ENCODE measurements around the gene IRAK3. TPM values are rescaled to one million over a fixed set of nuclear protein-coding genes. Genes with fewer than 3 reads are reported as not detected.

The IRAK3 gene
- total and polyA plus RNA-seq, 2 experiments from 2014 or later: 0.53 to 1.8 TPM

DNA sequence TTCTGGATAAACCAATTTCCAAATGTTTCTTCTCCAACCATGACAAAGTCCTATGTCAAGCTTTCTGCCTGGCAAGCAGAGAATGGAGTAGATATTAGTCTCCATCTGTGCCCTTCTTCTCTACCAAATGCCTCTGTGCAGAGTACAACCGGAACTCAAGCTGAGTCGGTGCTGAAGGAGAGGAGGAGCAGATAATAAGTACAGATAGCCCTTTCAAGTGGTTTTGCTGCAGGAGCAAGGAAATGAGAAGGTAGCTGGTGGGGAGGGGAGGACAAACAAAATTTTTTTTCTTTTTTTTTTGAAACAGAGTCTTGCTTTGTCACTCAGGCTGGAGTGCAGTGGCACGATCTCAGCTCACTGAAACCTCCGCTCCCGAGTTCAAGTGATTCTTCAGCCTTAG, 99.1 kb downstream of the IRAK3 start (continued):
- TF ChIP-seq, protein P1, sequence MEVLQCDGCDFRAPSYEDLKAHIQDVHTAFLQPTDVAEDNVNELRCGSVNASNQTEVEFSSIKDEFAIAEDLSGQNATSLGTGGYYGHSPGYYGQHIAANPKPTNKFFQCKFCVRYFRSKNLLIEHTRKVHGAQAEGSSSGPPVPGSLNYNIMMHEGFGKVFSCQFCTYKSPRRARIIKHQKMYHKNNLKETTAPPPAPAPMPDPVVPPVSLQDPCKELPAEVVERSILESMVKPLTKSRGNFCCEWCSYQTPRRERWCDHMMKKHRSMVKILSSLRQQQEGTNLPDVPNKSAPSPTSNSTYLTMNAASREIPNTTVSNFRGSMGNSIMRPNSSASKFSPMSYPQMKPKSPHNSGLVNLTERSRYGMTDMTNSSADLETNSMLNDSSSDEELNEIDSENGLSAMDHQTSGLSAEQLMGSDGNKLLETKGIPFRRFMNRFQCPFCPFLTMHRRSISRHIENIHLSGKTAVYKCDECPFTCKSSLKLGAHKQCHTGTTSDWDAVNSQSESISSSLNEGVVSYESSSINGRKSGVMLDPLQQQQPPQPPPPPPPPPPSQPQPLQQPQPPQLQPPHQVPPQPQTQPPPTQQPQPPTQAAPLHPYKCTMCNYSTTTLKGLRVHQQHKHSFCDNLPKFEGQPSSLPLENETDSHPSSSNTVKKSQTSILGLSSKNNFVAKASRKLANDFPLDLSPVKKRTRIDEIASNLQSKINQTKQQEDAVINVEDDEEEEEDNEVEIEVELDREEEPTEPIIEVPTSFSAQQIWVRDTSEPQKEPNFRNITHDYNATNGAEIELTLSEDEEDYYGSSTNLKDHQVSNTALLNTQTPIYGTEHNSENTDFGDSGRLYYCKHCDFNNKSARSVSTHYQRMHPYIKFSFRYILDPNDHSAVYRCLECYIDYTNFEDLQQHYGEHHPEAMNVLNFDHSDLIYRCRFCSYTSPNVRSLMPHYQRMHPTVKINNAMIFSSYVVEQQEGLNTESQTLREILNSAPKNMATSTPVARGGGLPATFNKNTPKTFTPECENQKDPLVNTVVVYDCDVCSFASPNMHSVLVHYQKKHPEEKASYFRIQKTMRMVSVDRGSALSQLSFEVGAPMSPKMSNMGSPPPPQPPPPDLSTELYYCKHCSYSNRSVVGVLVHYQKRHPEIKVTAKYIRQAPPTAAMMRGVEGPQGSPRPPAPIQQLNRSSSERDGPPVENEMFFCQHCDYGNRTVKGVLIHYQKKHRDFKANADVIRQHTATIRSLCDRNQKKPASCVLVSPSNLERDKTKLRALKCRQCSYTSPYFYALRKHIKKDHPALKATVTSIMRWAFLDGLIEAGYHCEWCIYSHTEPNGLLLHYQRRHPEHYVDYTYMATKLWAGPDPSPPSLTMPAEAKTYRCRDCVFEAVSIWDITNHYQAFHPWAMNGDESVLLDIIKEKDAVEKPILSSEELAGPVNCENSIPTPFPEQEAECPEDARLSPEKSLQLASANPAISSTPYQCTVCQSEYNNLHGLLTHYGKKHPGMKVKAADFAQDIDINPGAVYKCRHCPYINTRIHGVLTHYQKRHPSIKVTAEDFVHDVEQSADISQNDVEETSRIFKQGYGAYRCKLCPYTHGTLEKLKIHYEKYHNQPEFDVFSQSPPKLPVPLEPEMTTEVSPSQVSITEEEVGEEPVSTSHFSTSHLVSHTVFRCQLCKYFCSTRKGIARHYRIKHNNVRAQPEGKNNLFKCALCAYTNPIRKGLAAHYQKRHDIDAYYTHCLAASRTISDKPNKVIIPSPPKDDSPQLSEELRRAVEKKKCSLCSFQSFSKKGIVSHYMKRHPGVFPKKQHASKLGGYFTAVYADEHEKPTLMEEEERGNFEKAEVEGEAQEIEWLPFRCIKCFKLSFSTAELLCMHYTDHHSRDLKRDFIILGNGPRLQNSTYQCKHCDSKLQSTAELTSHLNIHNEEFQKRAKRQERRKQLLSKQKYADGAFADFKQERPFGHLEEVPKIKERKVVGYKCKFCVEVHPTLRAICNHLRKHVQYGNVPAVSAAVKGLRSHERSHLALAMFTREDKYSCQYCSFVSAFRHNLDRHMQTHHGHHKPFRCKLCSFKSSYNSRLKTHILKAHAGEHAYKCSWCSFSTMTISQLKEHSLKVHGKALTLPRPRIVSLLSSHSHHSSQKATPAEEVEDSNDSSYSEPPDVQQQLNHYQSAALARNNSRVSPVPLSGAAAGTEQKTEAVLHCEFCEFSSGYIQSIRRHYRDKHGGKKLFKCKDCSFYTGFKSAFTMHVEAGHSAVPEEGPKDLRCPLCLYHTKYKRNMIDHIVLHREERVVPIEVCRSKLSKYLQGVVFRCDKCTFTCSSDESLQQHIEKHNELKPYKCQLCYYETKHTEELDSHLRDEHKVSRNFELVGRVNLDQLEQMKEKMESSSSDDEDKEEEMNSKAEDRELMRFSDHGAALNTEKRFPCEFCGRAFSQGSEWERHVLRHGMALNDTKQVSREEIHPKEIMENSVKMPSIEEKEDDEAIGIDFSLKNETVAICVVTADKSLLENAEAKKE (CRISPR knock-in tag; IDR thresholded peaks at IDR 0.05): no peak
- TF ChIP-seq, protein P2, sequence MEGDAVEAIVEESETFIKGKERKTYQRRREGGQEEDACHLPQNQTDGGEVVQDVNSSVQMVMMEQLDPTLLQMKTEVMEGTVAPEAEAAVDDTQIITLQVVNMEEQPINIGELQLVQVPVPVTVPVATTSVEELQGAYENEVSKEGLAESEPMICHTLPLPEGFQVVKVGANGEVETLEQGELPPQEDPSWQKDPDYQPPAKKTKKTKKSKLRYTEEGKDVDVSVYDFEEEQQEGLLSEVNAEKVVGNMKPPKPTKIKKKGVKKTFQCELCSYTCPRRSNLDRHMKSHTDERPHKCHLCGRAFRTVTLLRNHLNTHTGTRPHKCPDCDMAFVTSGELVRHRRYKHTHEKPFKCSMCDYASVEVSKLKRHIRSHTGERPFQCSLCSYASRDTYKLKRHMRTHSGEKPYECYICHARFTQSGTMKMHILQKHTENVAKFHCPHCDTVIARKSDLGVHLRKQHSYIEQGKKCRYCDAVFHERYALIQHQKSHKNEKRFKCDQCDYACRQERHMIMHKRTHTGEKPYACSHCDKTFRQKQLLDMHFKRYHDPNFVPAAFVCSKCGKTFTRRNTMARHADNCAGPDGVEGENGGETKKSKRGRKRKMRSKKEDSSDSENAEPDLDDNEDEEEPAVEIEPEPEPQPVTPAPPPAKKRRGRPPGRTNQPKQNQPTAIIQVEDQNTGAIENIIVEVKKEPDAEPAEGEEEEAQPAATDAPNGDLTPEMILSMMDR (conservative IDR thresholded peaks at IDR 0.05; ENCODE audit: low read depth in 2 of 2): no peak

DNA sequence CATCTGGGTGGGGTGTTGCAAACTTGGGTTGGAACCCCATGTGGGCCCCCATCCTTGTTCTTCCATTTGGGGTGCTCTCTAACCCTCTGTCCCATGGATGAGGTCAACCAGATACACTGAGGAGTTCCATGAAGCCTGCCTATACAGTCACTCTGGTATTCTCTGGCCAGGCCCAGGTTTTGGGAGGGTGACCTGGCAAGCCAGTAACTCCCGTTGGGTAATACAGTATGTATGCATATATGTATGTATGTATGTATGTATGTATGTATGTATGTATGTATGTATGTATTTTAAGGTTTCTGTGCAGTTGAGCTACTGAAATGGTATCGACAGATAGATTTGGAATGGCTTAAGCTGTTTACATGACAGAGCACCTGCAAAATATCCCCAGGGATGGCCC, 100.5 kb downstream of the IRAK3 start:
- TF ChIP-seq CREB1 (CRISPR knock-in tag; IDR thresholded peaks at IDR 0.05; ENCODE audit: low read depth) (no peak), EZH2phosphoT487 (IDR thresholded peaks at IDR 0.05; ENCODE audit: unreplicated experiment) (no peak), ZNF114 (CRISPR knock-in tag; IDR thresholded peaks at IDR 0.05) (no peak)
- Histone ChIP-seq H3K9me2 (ENCODE audit: insufficient read depth) (0 out of 2 replicates have a peak, but pooled peaks cover 2% of the 10 kb centered on the region), H3K36me3 (ENCODE audit: insufficient read depth) (no peaks in the 10 kb centered on the region), H2AFZ (no peak overlapping the region), H3K27ac (ENCODE audit: low read depth) (no peak overlapping the region), H4K20me1 (replicated peaks; ENCODE audit: insufficient read depth) (no peaks in the 10 kb centered on the region), H3K27me3 (ENCODE audit: insufficient read depth) (no peaks in the 10 kb centered on the region), H3F3A (replicated peaks; ENCODE audit: low read depth) (no peaks in the 10 kb centered on the region), H3K4me1 (ENCODE audit: insufficient read depth) (no peaks in the 10 kb centered on the region), H3K4me3 (no peak overlapping the region), H3K4me2 (no peak overlapping the region), H3K79me2 (replicated peaks; ENCODE audit: insufficient read depth) (no peaks in the 10 kb centered on the region)
- ATAC-seq (no peak), DNase-seq (ENCODE audit: low spot score) (no peak)
- no peak overlapping the region for H3K4me3 Mint-ChIP-seq
- no peaks in the 10 kb centered on the region for H3K36me3 Mint-ChIP-seq (ENCODE audit: low read depth)
- H3K9me3 Mint-ChIP-seq: no peaks in the 10 kb centered on the region
- no peak overlapping the region for H3K27ac Mint-ChIP-seq
- H3K27me3 Mint-ChIP-seq (ENCODE audit: insufficient read depth, low read depth, poor library complexity): no peaks in the 10 kb centered on the region
- no peaks in the 10 kb centered on the region; the same call in 2 of the 3 replicates for H3K4me1 Mint-ChIP-seq
